ENCODE measurements around the gene CCL14. TPM values are rescaled to one million over a fixed set of nuclear protein-coding genes. Genes with fewer than 3 reads are reported as not detected.
"Not testable (repeated sequence)": the region's sequence is repeated elsewhere in the genome, so short reads cannot be mapped to it uniquely, and the experiment has no call there.

CCL14 gene
- total RNA-seq, 2 donors from 2014 or later, result 6.0 to 9.9 TPM

DNA sequence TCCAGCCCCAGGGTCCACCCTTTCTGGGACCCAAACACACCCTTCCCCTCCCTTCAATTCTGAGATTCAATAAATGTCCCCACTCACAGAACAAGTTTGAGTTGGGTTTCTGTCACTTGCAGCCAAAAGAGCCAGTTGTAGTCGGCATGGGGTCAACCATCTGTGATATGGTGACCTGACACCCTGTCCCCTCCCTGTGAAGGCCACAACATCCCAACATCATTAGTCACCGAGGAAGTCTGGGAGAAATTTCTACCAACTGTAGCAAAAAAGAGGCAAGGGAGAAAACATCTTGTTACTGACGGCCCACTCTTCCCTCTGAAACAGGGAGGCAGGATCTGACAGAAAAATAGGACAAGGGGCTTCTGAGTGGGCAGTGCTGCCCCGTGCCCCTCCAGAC is 42.4 kb downstream of the CCL14 start:
- 54 to 76% methylated on average over 3 to 4 of the region's 4 CpGs for WGBS, 2 donors
- DNase-seq (no peak), ATAC-seq (no peak)
- peaks cover 6% of the 10 kb centered on the region for H3K4me1 ChIP-seq
- no peak overlapping the region for H3K27ac ChIP-seq
- intact Hi-C loops (cut with DNase I), result no loop called here
- no peak for TF ChIP-seq CTCF (IDR thresholded peaks at IDR 0.05)
- H3K9me3 ChIP-seq, result no peaks in the 10 kb centered on the region
- H3K27me3 ChIP-seq, result no peaks in the 10 kb centered on the region
- H3K4me3 ChIP-seq, result no peak overlapping the region
- H3K36me3 ChIP-seq (replicated peaks in 1 of 2; ENCODE audit: insufficient read depth in 1 of 2, low read depth in 2 of 2), result no peaks in the 10 kb centered on the region

DNA sequence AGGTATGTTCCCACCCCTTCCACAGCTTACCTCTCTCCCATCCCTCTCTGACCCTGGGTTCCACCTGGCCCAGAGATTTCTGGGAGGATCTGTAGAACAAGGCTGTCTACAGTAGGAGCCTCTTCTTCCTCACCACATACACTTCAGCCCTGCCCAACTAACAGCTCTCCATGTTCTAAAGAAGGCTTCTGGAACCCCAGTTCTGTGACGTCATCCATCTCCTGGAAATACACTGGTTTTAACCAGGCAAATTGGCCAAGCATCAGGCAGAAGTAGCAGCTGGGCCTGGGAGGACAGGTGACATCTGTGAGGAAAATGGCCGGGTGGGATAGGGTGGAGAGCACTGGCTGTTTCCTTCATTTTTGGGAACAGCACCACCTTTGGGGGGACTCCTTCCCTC is 43.0 kb downstream of the CCL14 start, which contains the start of gene LYZL6:
LYZL6 (minus strand) TSS at position 177 of the 400 bp plus-strand sequence. CDS start 4,357 bp downstream, outside the sequence.
- no peak within 1 kb of the TSS for H3K27ac ChIP-seq
- H3K9me3 ChIP-seq, result no peaks in the 10 kb centered on the region
- intact Hi-C loops (cut with DNase I), result no loop called here
- peaks cover 6% of the 10 kb centered on the region for H3K4me1 ChIP-seq
- H3K4me3 ChIP-seq, result no peak within 1 kb of the TSS
- ATAC-seq (no peak), DNase-seq (no peak)
- H3K27me3 ChIP-seq, result no peaks in the 10 kb centered on the region
- TF ChIP-seq CTCF (IDR thresholded peaks at IDR 0.05) (no peak), POLR2A (IDR thresholded peaks at IDR 0.05) (no peak)
- 34 to 50% methylated on average over 1 to 2 of the region's 2 CpGs for WGBS, 2 donors
- no peaks in the 10 kb centered on the region for H3K36me3 ChIP-seq (replicated peaks in 1 of 2; ENCODE audit: insufficient read depth in 1 of 2, low read depth in 2 of 2)

- Histone ChIP-seq H3K27ac (no peak overlapping the region), H3K4me1 (peaks cover 5% of the 10 kb centered on the region), H3K27me3 (no peaks in the 10 kb centered on the region), H3K9me3 (no peaks in the 10 kb centered on the region), H3K36me3 (replicated peaks in 1 of 2; ENCODE audit: insufficient read depth in 1 of 2, low read depth in 2 of 2) (no peaks in the 10 kb centered on the region), H3K4me3 (no peak overlapping the region)
- ATAC-seq (no peak), DNase-seq (peak in 1 of 4 donors; percentile 7)
- intact Hi-C loops (cut with DNase I), result no loop called here
- 18 to 24% methylated on average over 9 of the region's 9 CpGs for WGBS, 2 donors
- no peak for TF ChIP-seq POLR2A (IDR thresholded peaks at IDR 0.05)
- no peak for TF ChIP-seq CTCF (IDR thresholded peaks at IDR 0.05)
These were observed 43.8 kb downstream of the CCL14 start for GRCh38 chr17:35942588-35943186.

DNA sequence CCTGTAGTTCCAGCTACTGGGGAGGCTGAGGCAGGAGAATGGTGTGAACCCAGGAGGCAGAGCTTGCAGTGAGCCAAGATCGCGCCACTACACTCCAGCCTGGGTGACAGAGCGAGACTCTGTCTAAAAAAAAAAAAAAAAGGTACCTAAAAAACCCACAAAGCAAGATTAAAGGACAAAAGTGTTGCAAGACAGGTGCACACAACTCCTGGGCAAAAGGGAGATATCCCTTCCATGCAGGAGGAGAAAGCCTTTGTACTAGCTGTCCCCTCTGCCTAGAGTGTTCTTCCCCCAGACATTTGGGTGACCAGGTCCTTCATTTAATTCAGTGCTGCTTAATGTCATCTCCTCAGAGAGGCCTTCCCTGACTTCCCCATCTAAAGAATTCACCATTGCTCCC is 48.0 kb downstream of the CCL14 start:
- not testable (repeated sequence) for ATAC-seq; H3K9me3 ChIP-seq; H3K4me1 ChIP-seq; H3K36me3 ChIP-seq (replicated peaks in 1 of 2; ENCODE audit: insufficient read depth in 1 of 2, low read depth in 2 of 2); H3K27ac ChIP-seq; H3K4me3 ChIP-seq; H3K27me3 ChIP-seq; DNase-seq
- 91 to 100% methylated on average over 3 of the region's 3 CpGs for WGBS, 2 donors
- intact Hi-C loops (cut with DNase I), result loop anchor here (10.0 kb wide), 1 partner anchor 64 kb away; no protein-coding TSS in a partner anchor

- Histone ChIP-seq H3K27ac (no peak overlapping the region), H3K4me3 (no peak overlapping the region), H3K9me3 (no peaks in the 10 kb centered on the region), H3K27me3 (no peaks in the 10 kb centered on the region), H3K36me3 (replicated peaks in 1 of 2; ENCODE audit: insufficient read depth in 1 of 2, low read depth in 2 of 2) (no peaks in the 10 kb centered on the region), H3K4me1 (no peaks in the 10 kb centered on the region)
- no peak for ATAC-seq
- TF ChIP-seq CTCF (IDR thresholded peaks at IDR 0.05) (no peak), POLR2A (IDR thresholded peaks at IDR 0.05) (no peak)
- intact Hi-C loops (cut with DNase I), result loop anchor here (10.0 kb wide), 1 partner anchor 61 kb away; no protein-coding TSS in a partner anchor
- 82 to 84% methylated on average over 5 of the region's 5 CpGs for WGBS, 2 donors
- no peak for DNase-seq
These were observed 50.5 kb downstream of the CCL14 start for GRCh38 chr17:35936063-35936462.
